DND-41 (cell line): ENCODE measurements around the gene IRS2.
"Not testable (repeated sequence)": the region's sequence is repeated elsewhere in the genome, so short reads cannot be mapped to it uniquely, and the experiment has no call there.

Experiments used
- CTCF ChIP-seq: IDR thresholded peaks from 2 replicates; pipeline ENCODE4 v1.5.1; 2012; ENCODE audit warnings: borderline replicate concordance, low read length, moderate library complexity, mild to moderate bottlenecking; ENCODE audit not compliant: poor library complexity, severe bottlenecking; ENCODE audit errors: extremely low read depth
- EZH2 ChIP-seq: IDR thresholded peaks from 3 replicates; pipeline ENCODE4 v1.6.1; 2012; ENCODE audit warnings: borderline replicate concordance, low read depth, mild to moderate bottlenecking, moderate library complexity, low read length, inconsistent platforms; ENCODE audit not compliant: severe bottlenecking

DNA sequence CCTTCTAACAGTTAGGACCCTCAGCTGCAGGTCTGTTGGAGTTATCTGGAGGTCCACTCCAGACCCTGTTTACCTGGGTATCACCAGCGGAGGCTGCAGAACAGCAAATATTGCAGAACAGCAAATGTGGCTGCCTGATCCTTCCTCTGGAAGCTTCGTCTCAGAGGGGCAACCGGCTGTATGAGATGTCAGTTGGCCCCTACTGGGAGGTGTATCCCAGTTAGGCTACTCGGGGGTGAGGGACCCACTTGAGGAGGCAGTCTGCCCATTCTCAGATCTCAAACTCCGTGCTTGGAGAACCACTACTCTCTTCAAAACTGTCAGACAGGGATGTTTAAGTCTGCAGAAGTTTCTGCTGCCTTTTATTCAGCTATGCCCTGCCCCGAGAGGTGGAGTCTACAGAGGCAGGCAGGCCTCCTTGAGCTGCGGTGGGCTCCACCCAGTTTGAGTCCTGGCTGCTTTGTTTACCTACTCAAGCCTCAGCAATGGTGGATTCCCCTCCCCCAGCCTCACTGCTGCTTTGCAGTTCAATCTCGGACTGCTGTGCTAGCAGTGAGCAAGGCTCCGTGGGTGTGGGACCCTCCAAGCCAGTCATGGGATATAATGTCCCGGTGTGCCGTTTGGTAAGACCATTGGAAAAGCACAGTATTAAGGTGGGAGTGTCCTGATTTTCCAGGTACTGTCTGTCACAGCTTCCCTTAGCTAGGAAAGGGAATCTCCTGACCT, 42.4 kb upstream of the IRS2 start:
- TF ChIP-seq CTCF, EZH2: not testable (repeated sequence)
